Chondrocyte (in vitro differentiated cells): Measurements from ENCODE around the gene SIPA1L3. TPM values are rescaled to one million over a fixed set of nuclear protein-coding genes. Genes with fewer than 3 reads are reported as not detected.
A peak's percentile ranks its signal among the peaks of the same experiment; 100 is the strongest.

Experiments used
- DNase-seq: peaks from one replicate; pipeline ENCODE4 v3.0.0; 2021; ENCODE audit warnings: mixed read lengths, low spot score
- H3K27ac Mint-ChIP-seq: one replicate; pipeline ENCODE4 v1.8.0; 2021; ENCODE audit warnings: mild to moderate bottlenecking, moderate library complexity, mixed read lengths; ENCODE audit not compliant: unreplicated experiment
- H3K27me3 Mint-ChIP-seq: 2 replicates; pipeline ENCODE4 v1.8.0; 2021; ENCODE audit warnings: low read depth, mixed read lengths
- H3K36me3 Mint-ChIP-seq: 2 replicates; pipeline ENCODE4 v1.8.0; 2021; ENCODE audit warnings: low read depth, mixed read lengths
- H3K4me1 Mint-ChIP-seq: 2 replicates; pipeline ENCODE4 v1.8.0; 2021; ENCODE audit warnings: low read depth, mild to moderate bottlenecking, mixed read lengths
- H3K4me3 Mint-ChIP-seq: one replicate; pipeline ENCODE4 v1.8.0; 2021; ENCODE audit warnings: mild to moderate bottlenecking, moderate library complexity, mixed read lengths; ENCODE audit not compliant: unreplicated experiment
- H3K9me3 Mint-ChIP-seq: 2 replicates; pipeline ENCODE4 v1.8.0; 2021; ENCODE audit warnings: low read depth, mixed read lengths
- total RNA-seq: library from RNA; stranded (reverse); gene quantifications from 3 replicates; pipeline ENCODE4 v1.2.1, GENCODE V29; 2021
- TF ChIP-seq, protein P1 (sequence below): fragments of 200-600 bp; sonication (generic); IDR thresholded peaks from 2 replicates; pipeline ENCODE4 v1.5.0; 2021; ENCODE audit warnings: antibody characterized with exemption, mild to moderate bottlenecking, moderate library complexity

SIPA1L3 gene
- total RNA-seq, 1 donor from 2014 or later: 17.5 TPM

DNA sequence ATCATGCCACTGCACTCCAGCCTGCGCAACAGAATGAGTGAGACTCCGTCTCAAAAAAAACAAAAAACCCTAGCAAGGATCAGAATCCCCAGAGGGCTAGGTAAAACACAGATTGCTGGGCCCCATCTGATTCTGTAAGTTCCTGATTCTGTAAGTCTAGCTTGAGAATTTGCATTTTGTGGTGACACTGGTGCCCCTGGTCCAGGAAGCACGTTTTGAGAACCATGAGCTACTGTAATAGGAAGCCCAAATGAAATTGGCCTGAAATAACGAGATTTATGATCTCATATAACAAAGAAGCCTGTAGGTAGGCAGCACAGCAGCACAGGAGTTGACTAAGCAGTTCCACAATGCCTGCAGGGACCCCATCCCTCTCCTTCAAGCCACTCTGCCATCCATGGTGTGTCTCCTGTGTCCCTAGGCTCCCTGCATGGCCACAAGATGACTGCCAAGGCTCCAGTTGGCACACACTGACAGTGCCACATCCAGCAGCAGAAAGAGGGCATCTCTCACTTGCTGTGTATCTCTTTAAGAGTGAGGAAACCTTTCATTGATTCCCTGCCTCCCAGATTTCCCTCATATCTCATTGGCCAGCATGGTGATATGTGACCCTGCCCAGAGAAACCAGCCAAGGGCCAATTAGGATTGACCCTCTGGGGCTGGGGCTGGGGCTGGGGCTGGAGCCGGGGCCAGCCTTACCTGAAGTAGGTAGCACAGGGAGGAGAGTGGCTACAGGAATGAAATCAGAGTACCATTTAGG is 21.7 kb downstream of the SIPA1L3 start:
- H3K27ac Mint-ChIP-seq: no peak overlapping the region

DNA sequence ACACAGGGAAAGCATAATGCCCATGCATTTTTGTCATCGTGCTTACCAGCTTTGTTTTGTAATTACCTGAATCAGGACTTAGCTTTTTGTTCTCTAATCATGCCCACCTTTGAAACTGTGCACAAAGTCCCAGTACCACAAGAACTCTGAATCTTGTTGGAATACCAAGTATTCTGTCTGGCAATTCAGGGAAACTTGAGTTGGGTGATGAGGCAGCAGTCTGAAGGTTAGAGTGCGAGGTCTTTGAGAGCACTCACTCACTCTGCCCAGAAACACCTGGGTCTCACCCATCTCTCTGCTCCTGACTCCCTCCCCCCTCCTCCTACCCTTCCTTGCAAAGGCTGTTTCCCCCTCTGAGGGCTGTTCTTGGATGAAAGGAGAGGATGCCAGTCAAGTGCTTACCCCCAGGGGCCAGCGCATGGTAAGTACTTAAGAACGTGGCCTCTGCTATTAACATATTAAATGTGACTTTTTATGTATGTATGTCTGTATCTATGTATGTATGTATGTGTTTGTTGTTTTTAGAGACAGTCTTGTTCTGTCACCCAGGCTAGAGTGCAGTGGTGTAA is 22.4 kb downstream of the SIPA1L3 start:
- TF ChIP-seq, protein P1, sequence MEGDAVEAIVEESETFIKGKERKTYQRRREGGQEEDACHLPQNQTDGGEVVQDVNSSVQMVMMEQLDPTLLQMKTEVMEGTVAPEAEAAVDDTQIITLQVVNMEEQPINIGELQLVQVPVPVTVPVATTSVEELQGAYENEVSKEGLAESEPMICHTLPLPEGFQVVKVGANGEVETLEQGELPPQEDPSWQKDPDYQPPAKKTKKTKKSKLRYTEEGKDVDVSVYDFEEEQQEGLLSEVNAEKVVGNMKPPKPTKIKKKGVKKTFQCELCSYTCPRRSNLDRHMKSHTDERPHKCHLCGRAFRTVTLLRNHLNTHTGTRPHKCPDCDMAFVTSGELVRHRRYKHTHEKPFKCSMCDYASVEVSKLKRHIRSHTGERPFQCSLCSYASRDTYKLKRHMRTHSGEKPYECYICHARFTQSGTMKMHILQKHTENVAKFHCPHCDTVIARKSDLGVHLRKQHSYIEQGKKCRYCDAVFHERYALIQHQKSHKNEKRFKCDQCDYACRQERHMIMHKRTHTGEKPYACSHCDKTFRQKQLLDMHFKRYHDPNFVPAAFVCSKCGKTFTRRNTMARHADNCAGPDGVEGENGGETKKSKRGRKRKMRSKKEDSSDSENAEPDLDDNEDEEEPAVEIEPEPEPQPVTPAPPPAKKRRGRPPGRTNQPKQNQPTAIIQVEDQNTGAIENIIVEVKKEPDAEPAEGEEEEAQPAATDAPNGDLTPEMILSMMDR: peak; percentile 33
- Mint-ChIP-seq H3K27ac (no peak overlapping the region), H3K36me3 (peaks cover 2% of the 10 kb centered on the region), H3K27me3 (no peaks in the 10 kb centered on the region), H3K4me3 (no peak overlapping the region), H3K9me3 (no peaks in the 10 kb centered on the region), H3K4me1 (peaks cover 37% of the 10 kb centered on the region)
- no peak for DNase-seq

More for the DNA sequence above, 21.7 kb downstream of the SIPA1L3 start:
- no peaks in the 10 kb centered on the region for H3K27me3 Mint-ChIP-seq
- no peaks in the 10 kb centered on the region for H3K9me3 Mint-ChIP-seq
- H3K4me1 Mint-ChIP-seq: peaks cover 30% of the 10 kb centered on the region
- TF ChIP-seq, protein P1: no peak
- H3K36me3 Mint-ChIP-seq: peaks cover 2% of the 10 kb centered on the region
- no peak for DNase-seq
- no peak overlapping the region for H3K4me3 Mint-ChIP-seq

DNA sequence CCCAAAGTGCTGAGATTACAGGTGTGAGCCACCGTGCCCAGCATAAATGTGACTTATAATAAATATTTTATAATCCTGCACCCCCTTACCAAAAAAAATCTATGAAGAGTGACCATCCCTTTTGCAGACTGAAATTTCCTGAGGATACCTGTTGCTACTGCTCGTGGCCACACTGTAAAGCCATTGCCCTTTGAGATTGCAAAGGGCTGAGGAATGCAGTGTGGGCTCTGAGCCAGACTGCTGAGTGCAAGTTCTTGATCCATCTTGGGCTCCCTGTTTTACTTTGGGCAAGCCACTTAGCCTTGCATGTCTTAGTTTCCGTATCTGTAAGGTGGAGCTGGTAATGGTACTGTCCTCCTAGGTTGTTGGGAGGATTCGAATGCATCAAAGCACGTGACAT is 23.4 kb downstream of the SIPA1L3 start:
- H3K27me3 Mint-ChIP-seq: no peaks in the 10 kb centered on the region
- H3K4me1 Mint-ChIP-seq: peaks cover 41% of the 10 kb centered on the region

DNA sequence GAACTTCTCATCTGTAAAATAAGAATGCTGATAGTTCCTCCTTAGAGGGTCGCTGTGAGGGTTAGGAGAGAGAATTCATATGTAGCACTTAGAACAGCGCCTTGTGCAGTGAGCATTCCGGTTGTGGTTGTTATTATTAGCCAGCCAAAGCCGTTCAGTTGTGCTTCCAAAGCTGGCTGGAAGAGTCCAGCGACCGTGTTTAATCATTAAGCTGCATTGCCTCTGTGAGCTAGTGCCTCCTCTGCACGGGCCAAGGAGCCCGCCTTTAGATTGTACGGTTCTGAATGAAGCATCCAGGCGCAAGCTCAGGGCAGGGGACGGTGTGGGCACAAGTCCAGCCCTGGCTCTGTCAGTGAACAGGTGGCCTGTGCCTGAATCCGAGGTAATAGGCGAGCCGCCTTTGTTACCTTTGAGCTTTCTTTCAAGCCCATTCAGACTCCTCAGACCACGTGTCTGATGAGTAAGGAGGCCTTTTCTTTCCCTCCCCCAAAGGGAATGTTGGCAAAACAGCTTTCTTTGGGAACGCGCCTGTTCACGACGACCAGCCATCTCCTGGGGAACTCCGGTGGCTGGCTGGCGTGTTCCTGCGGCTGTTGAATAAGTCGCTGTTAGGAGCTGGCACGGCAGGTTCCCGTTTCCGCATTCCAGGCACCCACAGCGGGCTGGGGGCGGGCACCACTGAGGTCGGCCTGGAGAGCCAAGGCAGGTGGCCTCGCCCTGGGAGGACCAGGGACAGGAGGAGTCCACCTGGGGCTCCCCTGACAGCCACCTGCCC is 25.1 kb downstream of the SIPA1L3 start:
- Mint-ChIP-seq H3K36me3 (no peaks in the 10 kb centered on the region), H3K4me3 (peak overlapping the region; percentile 36), H3K9me3 (peaks cover 2% of the 10 kb centered on the region), H3K27ac (peak overlapping the region; percentile 88), H3K27me3 (no peaks in the 10 kb centered on the region), H3K4me1 (peaks cover 41% of the 10 kb centered on the region)
- no peak for DNase-seq
- TF ChIP-seq, protein P1: peak; percentile 59

More for the DNA sequence above, 23.4 kb downstream of the SIPA1L3 start:
- Mint-ChIP-seq H3K9me3 (peaks cover under 1% of the 10 kb centered on the region), H3K36me3 (no peaks in the 10 kb centered on the region), H3K27ac (no peak overlapping the region), H3K4me3 (no peak overlapping the region)
- DNase-seq: no peak
- TF ChIP-seq, protein P1: no peak
